Left kidney (tissue), 2 donors: ENCODE results near the gene FKBP3. TPM values are rescaled to one million over a fixed set of nuclear protein-coding genes. Genes with fewer than 3 reads are reported as not detected.

Source experiments
- DNase-seq: peaks from one replicate; pipeline ENCODE4 v3.0.0-alpha.2; 2013
- polyA plus RNA-seq: library from polyadenylated mRNA; unstranded; fragments of 120-200 nt; gene quantifications from one replicate; pipeline ENCODE4 v1.2.1, GENCODE V29; 2013; ENCODE audit not compliant: insufficient read length

The FKBP3 gene
- polyA plus RNA-seq, 1 donor = 138 TPM

- no peak for DNase-seq
Observed at GRCh38 chr14:45065956-45066355, 68.3 kb downstream of the FKBP3 start.

Other genes with a start within 250 kb of the FKBP3 start
- gene KLHL28, start 172.5 kb downstream of the FKBP3 start, polyA plus RNA-seq = 17.5 TPM
- 43.1 TPM for gene TOGARAM1, start 172.3 kb downstream of the FKBP3 start, polyA plus RNA-seq
- gene PRPF39, start 50.4 kb downstream of the FKBP3 start, polyA plus RNA-seq = 85.3 TPM
- 18.9 TPM for gene FANCM, start 1.4 kb upstream of the FKBP3 start, polyA plus RNA-seq
- gene MIS18BP1, start 118.7 kb upstream of the FKBP3 start, polyA plus RNA-seq = 63.8 TPM